H1 (cell line): ENCODE data around the gene DENND1A. TPM values are rescaled to one million over a fixed set of nuclear protein-coding genes. Genes with fewer than 3 reads are reported as not detected.

Experiments used
- CREB1 ChIP-seq: IDR thresholded peaks from 2 replicates; pipeline ENCODE4 v1.6.1; 2012; ENCODE audit warnings: inconsistent platforms
- JUN ChIP-seq: IDR thresholded peaks from 2 replicates; pipeline ENCODE4 v1.6.1; 2011; ENCODE audit warnings: low read depth, mild to moderate bottlenecking, improper control_type of control experiment, low read length
- PHF8 ChIP-seq: fragments of 200-600 bp; sonication (generic); conservative IDR thresholded peaks from 2 replicates; pipeline ENCODE4 v1.7.1; 2012; ENCODE audit warnings: low read depth, mild to moderate bottlenecking, inconsistent platforms, low read length, moderate library complexity
- RBBP5 ChIP-seq: IDR thresholded peaks from 2 replicates; pipeline ENCODE4 v1.7.1; 2012; ENCODE audit warnings: low read depth, mild to moderate bottlenecking, inconsistent platforms, low read length, moderate library complexity, borderline replicate concordance
- SIX5 ChIP-seq: IDR thresholded peaks from 2 replicates; pipeline ENCODE4 v1.6.1; 2011; ENCODE audit warnings: mild to moderate bottlenecking, low read depth, low read length
- YY1 ChIP-seq: IDR thresholded peaks from 2 replicates; pipeline ENCODE4 v1.6.1; 2011; ENCODE audit warnings: low read depth, mild to moderate bottlenecking, low read length
- polyA plus RNA-seq, 7 experiments: library from polyadenylated mRNA; depleted of rRNA in 3 of 7; stranded (reverse) in 5 of 7; unstranded in 2 of 7; fragments of >200 nt in 5 of 7; fragments of 200-250 nt in 2 of 7; gene quantifications; 1 replicate in 5 of 7; 2 replicates in 1 of 7; 4 replicates in 1 of 7; pipeline versions ENCODE4 v1.2.1 to v1.2.3, GENCODE V29; 2011 to 2013; ENCODE audit warnings: missing spikeins in 2 of 7, mixed read lengths in 2 of 7
- total RNA-seq: library from RNA; stranded (reverse); fragmentation: NEBNext Ultra II Directional; extraction: Animal tissue kit (Norgen Biotek cat#: 25700); gene quantifications from 2 replicates; pipeline ENCODE4 v1.2.1, GENCODE V29; 2021

Gene DENND1A
- total and polyA plus RNA-seq, 2 of the 8 experiments (the other 6 are each of a cell fraction or from before 2014, with no cell fraction given): 24.1 to 26.4 TPM

GRCh38 chr9:123923377-123923776, 6.5 kb downstream of the DENND1A start (continued):
- TF ChIP-seq RBBP5 (no peak), PHF8 (no peak), JUN (no peak), YY1 (no peak), SIX5 (no peak), CREB1 (no peak)
